GM23338 (cell line): ENCODE results near the gene WWOX. TPM values are rescaled to one million over a fixed set of nuclear protein-coding genes. Genes with fewer than 3 reads are reported as not detected.

Experiments
- ATAC-seq: fragments of 200-7000 bp; cut with Tn5 transposase; 3 replicates; pipeline ENCODE4 v1.9.1; 2020
- DNase-seq: peaks from one replicate; pipeline ENCODE4 v3.0.0-alpha.2; 2015; ENCODE audit warnings: low spot score
- H2AFZ ChIP-seq: fragments of 200-600 bp; sonication (generic); 2 replicates; pipeline ENCODE4 v1.8.0; 2016; ENCODE audit warnings: antibody characterized with exemption, mild to moderate bottlenecking, moderate library complexity
- H3F3A ChIP-seq: fragments of 200-600 bp; sonication (generic); replicated peaks from 2 replicates; pipeline ENCODE4 v1.8.0; 2017; ENCODE audit warnings: antibody characterized with exemption, mixed run types, low read depth
- H3K27ac ChIP-seq: fragments of 200-600 bp; sonication (generic); 2 replicates; pipeline ENCODE4 v1.6.1; 2016; ENCODE audit warnings: low read depth
- H3K27me3 ChIP-seq: fragments of 200-600 bp; sonication (generic); 2 replicates; pipeline ENCODE4 v1.8.0; 2016; ENCODE audit warnings: mild to moderate bottlenecking, mixed run types, moderate library complexity; ENCODE audit not compliant: insufficient read depth
- H3K36me3 ChIP-seq: fragments of 200-600 bp; sonication (generic); 2 replicates; pipeline ENCODE4 v1.8.0; 2016; ENCODE audit warnings: mild to moderate bottlenecking; ENCODE audit not compliant: insufficient read depth
- H3K4me1 ChIP-seq: fragments of 200-600 bp; sonication (generic); 2 replicates; pipeline ENCODE4 v1.8.0; 2016; ENCODE audit warnings: mild to moderate bottlenecking, moderate library complexity; ENCODE audit not compliant: insufficient read depth
- H3K4me2 ChIP-seq: fragments of 200-600 bp; sonication (generic); 2 replicates; pipeline ENCODE4 v1.7.1; 2017; ENCODE audit warnings: mixed run types
- H3K4me3 ChIP-seq: fragments of 200-600 bp; sonication (generic); 2 replicates; pipeline ENCODE4 v1.6.1; 2016; ENCODE audit warnings: mixed run types
- H3K79me2 ChIP-seq: fragments of 200-600 bp; sonication (generic); replicated peaks from 2 replicates; pipeline ENCODE4 v1.8.0; 2017; ENCODE audit warnings: mild to moderate bottlenecking; ENCODE audit not compliant: insufficient read depth
- H3K9me2 ChIP-seq: fragments of 200-600 bp; sonication (generic); 2 replicates; pipeline ENCODE4 v1.8.0; 2017; ENCODE audit not compliant: insufficient read depth
- H4K20me1 ChIP-seq: fragments of 200-600 bp; sonication (generic); replicated peaks from 2 replicates; pipeline ENCODE4 v1.8.0; 2017; ENCODE audit warnings: mild to moderate bottlenecking; ENCODE audit not compliant: insufficient read depth
- H3K27ac Mint-ChIP-seq: 2 replicates; pipeline ENCODE4 v1.8.0; 2020; ENCODE audit warnings: inconsistent platforms, mild to moderate bottlenecking, moderate library complexity, mixed read lengths
- H3K27me3 Mint-ChIP-seq: 3 replicates; pipeline ENCODE4 v1.8.0; 2022; ENCODE audit warnings: low read depth, mild to moderate bottlenecking, moderate library complexity, mixed read lengths, inconsistent platforms; ENCODE audit not compliant: insufficient read depth, poor library complexity
- H3K36me3 Mint-ChIP-seq: 3 replicates; pipeline ENCODE4 v1.8.0; 2021; ENCODE audit warnings: low read depth, mild to moderate bottlenecking, inconsistent platforms, moderate library complexity, mixed read lengths
- H3K4me1 Mint-ChIP-seq: 3 replicates; pipeline ENCODE4 v1.8.0; 2020; ENCODE audit warnings: mild to moderate bottlenecking, inconsistent platforms, mixed read lengths
- H3K4me3 Mint-ChIP-seq: 3 replicates; pipeline ENCODE4 v1.8.0; 2021; ENCODE audit warnings: moderate library complexity, mild to moderate bottlenecking, inconsistent platforms, mixed read lengths
- H3K9me3 Mint-ChIP-seq: 3 replicates; pipeline ENCODE4 v1.8.0; 2020; ENCODE audit warnings: moderate library complexity, mild to moderate bottlenecking, inconsistent platforms, mixed read lengths
- EZH2 ChIP-seq: fragments of 200-600 bp; sonication (generic); IDR thresholded peaks from one replicate; pipeline ENCODE4 v1.8.0; 2017; ENCODE audit warnings: antibody characterized with exemption, mild to moderate bottlenecking, low read depth; ENCODE audit not compliant: unreplicated experiment
- EZH2phosphoT487 ChIP-seq: fragments of 200-600 bp; sonication (generic); IDR thresholded peaks from one replicate; pipeline ENCODE4 v1.8.1; 2018; ENCODE audit warnings: antibody characterized with exemption; ENCODE audit not compliant: unreplicated experiment
- JUNB ChIP-seq: IDR thresholded peaks from one replicate; pipeline ENCODE4 v1.6.1; 2016; ENCODE audit warnings: antibody characterized with exemption; ENCODE audit not compliant: unreplicated experiment
- NANOG ChIP-seq: IDR thresholded peaks from 2 replicates; pipeline ENCODE4 v1.6.1; 2016; ENCODE audit warnings: antibody characterized with exemption, borderline replicate concordance
- POLR2AphosphoS5 ChIP-seq: IDR thresholded peaks from 2 replicates; pipeline ENCODE4 v1.6.1; 2016; ENCODE audit warnings: antibody characterized with exemption, low read depth
- STAT1 ChIP-seq: IDR thresholded peaks from one replicate; pipeline ENCODE4 v1.6.1; 2016; ENCODE audit warnings: antibody characterized with exemption; ENCODE audit not compliant: unreplicated experiment
- ZNF114 ChIP-seq: fragments of 250-450 bp; sonication (Bioruptor Pico); IDR thresholded peaks from 2 replicates; pipeline ENCODE4 v1.5.0; 2020; ENCODE audit warnings: mild to moderate bottlenecking, moderate library complexity
- ZNF331 ChIP-seq: fragments of 250-450 bp; sonication (Bioruptor Pico); IDR thresholded peaks from 2 replicates; pipeline ENCODE4 v1.5.0; 2020; ENCODE audit warnings: low read depth, mild to moderate bottlenecking, moderate library complexity
- polyA plus RNA-seq: library from polyadenylated mRNA; unstranded; fragments of >200 nt; fragmentation: Nextera tagmentation; extraction: Ambion mirVana; gene quantifications from 2 replicates; pipeline ENCODE4 v1.2.1, GENCODE V29; 2016
- total RNA-seq: library from RNA; depleted of rRNA; stranded (reverse); fragments of >200 nt; shearing (Covaris generic); gene quantifications from 2 replicates; pipeline ENCODE4 v1.2.3, GENCODE V29; 2014
- TF ChIP-seq, protein P1 (sequence below), 2 experiments: fragments of 200-600 bp in 1 of 2; sonication (generic) in 1 of 2; conservative IDR thresholded peaks; 2 replicates each; pipeline versions ENCODE4 v1.5.1 to v1.6.1; 2016 to 2017; ENCODE audit warnings: antibody characterized with exemption in 2 of 2, low read depth in 2 of 2, mild to moderate bottlenecking in 2 of 2, moderate library complexity in 1 of 2
- TF ChIP-seq, protein P2 (sequence below): IDR thresholded peaks from one replicate; pipeline ENCODE4 v1.6.1; 2018; ENCODE audit warnings: antibody characterized with exemption; ENCODE audit not compliant: unreplicated experiment
- TF ChIP-seq, protein P3 (sequence below): fragments of 250-450 bp; sonication (Bioruptor Pico); IDR thresholded peaks from 2 replicates; pipeline ENCODE4 v1.5.0; 2020; ENCODE audit warnings: mild to moderate bottlenecking, moderate library complexity

The WWOX gene
- total and polyA plus RNA-seq, 2 experiments from 2014 or later = 10.0 to 19.3 TPM

DNA sequence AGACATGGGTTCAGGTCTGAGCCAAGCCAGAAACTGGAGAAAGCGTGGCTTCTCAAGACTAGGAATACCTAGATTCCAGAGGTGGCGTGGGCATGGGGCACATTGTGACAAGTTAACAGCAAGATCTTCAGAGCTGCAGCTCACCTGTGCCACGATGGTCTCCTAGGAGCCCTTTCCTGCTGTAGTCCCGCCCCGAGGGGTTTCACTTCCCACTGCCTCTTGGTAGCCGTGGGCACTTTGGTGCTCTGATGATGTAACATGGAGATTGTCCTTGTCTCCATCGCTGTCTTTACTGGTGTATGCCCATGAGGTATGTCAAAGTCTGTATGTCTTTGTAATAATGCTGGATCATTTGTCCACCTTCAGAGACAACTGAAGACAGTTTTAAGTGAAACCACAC is 89.7 kb downstream of the WWOX start (continued):
- TF ChIP-seq EZH2phosphoT487 = no peak

DNA sequence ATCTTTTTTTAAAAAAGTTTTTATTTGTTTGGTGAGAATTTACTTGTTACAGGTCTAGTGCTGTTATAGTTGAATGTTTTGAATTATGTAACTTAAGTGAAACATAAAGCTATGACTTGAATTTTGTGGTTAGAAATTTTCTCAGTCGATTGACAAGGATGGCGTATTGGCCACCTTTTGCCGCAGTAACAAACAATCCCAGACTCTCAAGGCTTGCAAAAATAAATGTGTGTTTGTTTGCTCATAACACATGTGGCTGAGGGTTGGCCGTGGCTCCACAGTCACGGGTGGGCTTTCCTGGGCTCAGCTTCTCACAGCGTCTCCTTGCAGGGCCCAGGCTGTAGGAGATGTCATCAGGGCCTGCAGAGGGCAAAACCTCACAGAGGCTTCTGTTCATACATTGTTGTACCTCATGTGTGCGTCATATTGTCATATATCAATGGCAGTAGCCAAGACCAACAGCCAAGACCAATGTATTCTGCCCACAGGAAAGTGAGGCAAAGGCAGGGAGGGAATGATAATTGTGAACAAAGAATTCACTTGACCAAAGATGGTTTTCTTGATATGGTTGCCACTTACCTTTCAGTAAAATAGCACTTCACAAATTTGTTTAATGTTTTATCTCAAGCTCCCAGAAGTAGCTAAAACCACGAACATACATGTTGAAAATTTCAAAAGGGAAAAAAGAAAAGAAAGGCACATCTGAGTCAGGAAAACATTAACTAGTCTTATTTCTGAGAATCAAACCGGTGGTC is 93.5 kb downstream of the WWOX start:
- Histone ChIP-seq H3F3A (no peaks in the 10 kb centered on the region), H3K9me2 (peaks cover 5% of the 10 kb centered on the region; the same call in 1 of the 2 replicates), H3K4me2 (no peak overlapping the region), H3K4me1 (peaks cover 9% of the 10 kb centered on the region; the same call in 1 of the 2 replicates), H3K36me3 (no peaks in the 10 kb centered on the region), H3K27ac (no peak overlapping the region), H3K27me3 (no peaks in the 10 kb centered on the region), H2AFZ (no peak overlapping the region), H4K20me1 (no peaks in the 10 kb centered on the region), H3K4me3 (no peak overlapping the region), H3K79me2 (no peaks in the 10 kb centered on the region)
- no peaks in the 10 kb centered on the region; the same call in 2 of the 3 replicates for H3K36me3 Mint-ChIP-seq
- no peaks in the 10 kb centered on the region for H3K27me3 Mint-ChIP-seq
- no peak overlapping the region for H3K27ac Mint-ChIP-seq
- DNase-seq = no peak
- no peaks in the 10 kb centered on the region for H3K9me3 Mint-ChIP-seq
- H3K4me1 Mint-ChIP-seq = peaks cover 11% of the 10 kb centered on the region; the same call in 2 of the 3 replicates
- no peak for ATAC-seq
- H3K4me3 Mint-ChIP-seq = no peak overlapping the region
- TF ChIP-seq, protein P1, sequence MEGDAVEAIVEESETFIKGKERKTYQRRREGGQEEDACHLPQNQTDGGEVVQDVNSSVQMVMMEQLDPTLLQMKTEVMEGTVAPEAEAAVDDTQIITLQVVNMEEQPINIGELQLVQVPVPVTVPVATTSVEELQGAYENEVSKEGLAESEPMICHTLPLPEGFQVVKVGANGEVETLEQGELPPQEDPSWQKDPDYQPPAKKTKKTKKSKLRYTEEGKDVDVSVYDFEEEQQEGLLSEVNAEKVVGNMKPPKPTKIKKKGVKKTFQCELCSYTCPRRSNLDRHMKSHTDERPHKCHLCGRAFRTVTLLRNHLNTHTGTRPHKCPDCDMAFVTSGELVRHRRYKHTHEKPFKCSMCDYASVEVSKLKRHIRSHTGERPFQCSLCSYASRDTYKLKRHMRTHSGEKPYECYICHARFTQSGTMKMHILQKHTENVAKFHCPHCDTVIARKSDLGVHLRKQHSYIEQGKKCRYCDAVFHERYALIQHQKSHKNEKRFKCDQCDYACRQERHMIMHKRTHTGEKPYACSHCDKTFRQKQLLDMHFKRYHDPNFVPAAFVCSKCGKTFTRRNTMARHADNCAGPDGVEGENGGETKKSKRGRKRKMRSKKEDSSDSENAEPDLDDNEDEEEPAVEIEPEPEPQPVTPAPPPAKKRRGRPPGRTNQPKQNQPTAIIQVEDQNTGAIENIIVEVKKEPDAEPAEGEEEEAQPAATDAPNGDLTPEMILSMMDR (conservative IDR thresholded peaks at IDR 0.05; ENCODE audit: low read depth in 2 of 2) = no peak
- TF ChIP-seq STAT1 (no peak), POLR2AphosphoS5 (no peak), ZNF331 (CRISPR knock-in tag) (no peak), EZH2 (no peak), ZNF114 (CRISPR knock-in tag) (no peak), EZH2phosphoT487 (no peak), JUNB (no peak), NANOG (no peak)
- TF ChIP-seq, protein P2, sequence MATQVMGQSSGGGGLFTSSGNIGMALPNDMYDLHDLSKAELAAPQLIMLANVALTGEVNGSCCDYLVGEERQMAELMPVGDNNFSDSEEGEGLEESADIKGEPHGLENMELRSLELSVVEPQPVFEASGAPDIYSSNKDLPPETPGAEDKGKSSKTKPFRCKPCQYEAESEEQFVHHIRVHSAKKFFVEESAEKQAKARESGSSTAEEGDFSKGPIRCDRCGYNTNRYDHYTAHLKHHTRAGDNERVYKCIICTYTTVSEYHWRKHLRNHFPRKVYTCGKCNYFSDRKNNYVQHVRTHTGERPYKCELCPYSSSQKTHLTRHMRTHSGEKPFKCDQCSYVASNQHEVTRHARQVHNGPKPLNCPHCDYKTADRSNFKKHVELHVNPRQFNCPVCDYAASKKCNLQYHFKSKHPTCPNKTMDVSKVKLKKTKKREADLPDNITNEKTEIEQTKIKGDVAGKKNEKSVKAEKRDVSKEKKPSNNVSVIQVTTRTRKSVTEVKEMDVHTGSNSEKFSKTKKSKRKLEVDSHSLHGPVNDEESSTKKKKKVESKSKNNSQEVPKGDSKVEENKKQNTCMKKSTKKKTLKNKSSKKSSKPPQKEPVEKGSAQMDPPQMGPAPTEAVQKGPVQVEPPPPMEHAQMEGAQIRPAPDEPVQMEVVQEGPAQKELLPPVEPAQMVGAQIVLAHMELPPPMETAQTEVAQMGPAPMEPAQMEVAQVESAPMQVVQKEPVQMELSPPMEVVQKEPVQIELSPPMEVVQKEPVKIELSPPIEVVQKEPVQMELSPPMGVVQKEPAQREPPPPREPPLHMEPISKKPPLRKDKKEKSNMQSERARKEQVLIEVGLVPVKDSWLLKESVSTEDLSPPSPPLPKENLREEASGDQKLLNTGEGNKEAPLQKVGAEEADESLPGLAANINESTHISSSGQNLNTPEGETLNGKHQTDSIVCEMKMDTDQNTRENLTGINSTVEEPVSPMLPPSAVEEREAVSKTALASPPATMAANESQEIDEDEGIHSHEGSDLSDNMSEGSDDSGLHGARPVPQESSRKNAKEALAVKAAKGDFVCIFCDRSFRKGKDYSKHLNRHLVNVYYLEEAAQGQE = no peak
- TF ChIP-seq, protein P3, sequence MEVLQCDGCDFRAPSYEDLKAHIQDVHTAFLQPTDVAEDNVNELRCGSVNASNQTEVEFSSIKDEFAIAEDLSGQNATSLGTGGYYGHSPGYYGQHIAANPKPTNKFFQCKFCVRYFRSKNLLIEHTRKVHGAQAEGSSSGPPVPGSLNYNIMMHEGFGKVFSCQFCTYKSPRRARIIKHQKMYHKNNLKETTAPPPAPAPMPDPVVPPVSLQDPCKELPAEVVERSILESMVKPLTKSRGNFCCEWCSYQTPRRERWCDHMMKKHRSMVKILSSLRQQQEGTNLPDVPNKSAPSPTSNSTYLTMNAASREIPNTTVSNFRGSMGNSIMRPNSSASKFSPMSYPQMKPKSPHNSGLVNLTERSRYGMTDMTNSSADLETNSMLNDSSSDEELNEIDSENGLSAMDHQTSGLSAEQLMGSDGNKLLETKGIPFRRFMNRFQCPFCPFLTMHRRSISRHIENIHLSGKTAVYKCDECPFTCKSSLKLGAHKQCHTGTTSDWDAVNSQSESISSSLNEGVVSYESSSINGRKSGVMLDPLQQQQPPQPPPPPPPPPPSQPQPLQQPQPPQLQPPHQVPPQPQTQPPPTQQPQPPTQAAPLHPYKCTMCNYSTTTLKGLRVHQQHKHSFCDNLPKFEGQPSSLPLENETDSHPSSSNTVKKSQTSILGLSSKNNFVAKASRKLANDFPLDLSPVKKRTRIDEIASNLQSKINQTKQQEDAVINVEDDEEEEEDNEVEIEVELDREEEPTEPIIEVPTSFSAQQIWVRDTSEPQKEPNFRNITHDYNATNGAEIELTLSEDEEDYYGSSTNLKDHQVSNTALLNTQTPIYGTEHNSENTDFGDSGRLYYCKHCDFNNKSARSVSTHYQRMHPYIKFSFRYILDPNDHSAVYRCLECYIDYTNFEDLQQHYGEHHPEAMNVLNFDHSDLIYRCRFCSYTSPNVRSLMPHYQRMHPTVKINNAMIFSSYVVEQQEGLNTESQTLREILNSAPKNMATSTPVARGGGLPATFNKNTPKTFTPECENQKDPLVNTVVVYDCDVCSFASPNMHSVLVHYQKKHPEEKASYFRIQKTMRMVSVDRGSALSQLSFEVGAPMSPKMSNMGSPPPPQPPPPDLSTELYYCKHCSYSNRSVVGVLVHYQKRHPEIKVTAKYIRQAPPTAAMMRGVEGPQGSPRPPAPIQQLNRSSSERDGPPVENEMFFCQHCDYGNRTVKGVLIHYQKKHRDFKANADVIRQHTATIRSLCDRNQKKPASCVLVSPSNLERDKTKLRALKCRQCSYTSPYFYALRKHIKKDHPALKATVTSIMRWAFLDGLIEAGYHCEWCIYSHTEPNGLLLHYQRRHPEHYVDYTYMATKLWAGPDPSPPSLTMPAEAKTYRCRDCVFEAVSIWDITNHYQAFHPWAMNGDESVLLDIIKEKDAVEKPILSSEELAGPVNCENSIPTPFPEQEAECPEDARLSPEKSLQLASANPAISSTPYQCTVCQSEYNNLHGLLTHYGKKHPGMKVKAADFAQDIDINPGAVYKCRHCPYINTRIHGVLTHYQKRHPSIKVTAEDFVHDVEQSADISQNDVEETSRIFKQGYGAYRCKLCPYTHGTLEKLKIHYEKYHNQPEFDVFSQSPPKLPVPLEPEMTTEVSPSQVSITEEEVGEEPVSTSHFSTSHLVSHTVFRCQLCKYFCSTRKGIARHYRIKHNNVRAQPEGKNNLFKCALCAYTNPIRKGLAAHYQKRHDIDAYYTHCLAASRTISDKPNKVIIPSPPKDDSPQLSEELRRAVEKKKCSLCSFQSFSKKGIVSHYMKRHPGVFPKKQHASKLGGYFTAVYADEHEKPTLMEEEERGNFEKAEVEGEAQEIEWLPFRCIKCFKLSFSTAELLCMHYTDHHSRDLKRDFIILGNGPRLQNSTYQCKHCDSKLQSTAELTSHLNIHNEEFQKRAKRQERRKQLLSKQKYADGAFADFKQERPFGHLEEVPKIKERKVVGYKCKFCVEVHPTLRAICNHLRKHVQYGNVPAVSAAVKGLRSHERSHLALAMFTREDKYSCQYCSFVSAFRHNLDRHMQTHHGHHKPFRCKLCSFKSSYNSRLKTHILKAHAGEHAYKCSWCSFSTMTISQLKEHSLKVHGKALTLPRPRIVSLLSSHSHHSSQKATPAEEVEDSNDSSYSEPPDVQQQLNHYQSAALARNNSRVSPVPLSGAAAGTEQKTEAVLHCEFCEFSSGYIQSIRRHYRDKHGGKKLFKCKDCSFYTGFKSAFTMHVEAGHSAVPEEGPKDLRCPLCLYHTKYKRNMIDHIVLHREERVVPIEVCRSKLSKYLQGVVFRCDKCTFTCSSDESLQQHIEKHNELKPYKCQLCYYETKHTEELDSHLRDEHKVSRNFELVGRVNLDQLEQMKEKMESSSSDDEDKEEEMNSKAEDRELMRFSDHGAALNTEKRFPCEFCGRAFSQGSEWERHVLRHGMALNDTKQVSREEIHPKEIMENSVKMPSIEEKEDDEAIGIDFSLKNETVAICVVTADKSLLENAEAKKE (CRISPR knock-in tag) = no peak
